ENCODE data around the gene SCN4A.
A peak's percentile ranks its signal among the peaks of the same experiment; 100 is the strongest.

Gene SCN4A

GRCh38 chr17:63954402-63955063 is 18.2 kb downstream of the SCN4A start:
- DNase-seq = peak; percentile 33

- DNase-seq = peak; percentile 19
These were observed 21.5 kb downstream of the SCN4A start for GRCh38 chr17:63950940-63951907.

GRCh38 chr17:63949576-63950250 is 23.0 kb downstream of the SCN4A start:
- no peak for DNase-seq

- no peak for DNase-seq
These were observed 24.2 kb downstream of the SCN4A start for GRCh38 chr17:63948521-63948920.

GRCh38 chr17:63947711-63948330 is 24.9 kb downstream of the SCN4A start:
- no peak for DNase-seq

- peak; percentile 60 for DNase-seq
These were observed 26.0 kb downstream of the SCN4A start for GRCh38 chr17:63946440-63947363.

GRCh38 chr17:63945784-63946439 is 26.8 kb downstream of the SCN4A start:
- no peak for DNase-seq

- no peak for DNase-seq
These were observed 27.8 kb downstream of the SCN4A start for GRCh38 chr17:63944736-63945499.

- no peak for DNase-seq
These were observed 29.0 kb downstream of the SCN4A start for GRCh38 chr17:63943745-63944144.

GRCh38 chr17:63942309-63942985 is 30.3 kb downstream of the SCN4A start:
- DNase-seq = no peak

- no peak for DNase-seq
These were observed 31.0 kb downstream of the SCN4A start for GRCh38 chr17:63941751-63942150.

- no peak for DNase-seq
These were observed 31.6 kb downstream of the SCN4A start for GRCh38 chr17:63941162-63941561.

- no peak for DNase-seq
These were observed 32.1 kb downstream of the SCN4A start for GRCh38 chr17:63940584-63940983.

GRCh38 chr17:63939884-63940283 is 32.8 kb downstream of the SCN4A start:
- DNase-seq = no peak

GRCh38 chr17:63939401-63939800 is 33.3 kb downstream of the SCN4A start:
- no peak for DNase-seq

- no peak for DNase-seq
These were observed 34.8 kb downstream of the SCN4A start for GRCh38 chr17:63937920-63938319.

- DNase-seq = no peak
These were observed 35.4 kb downstream of the SCN4A start for GRCh38 chr17:63937319-63937718.

- DNase-seq = no peak
These were observed 38.3 kb downstream of the SCN4A start for GRCh38 chr17:63934183-63935112.

- no peak for DNase-seq
These were observed 39.1 kb downstream of the SCN4A start for GRCh38 chr17:63933598-63933997.
